H1 (cell line): Measurements from ENCODE around the gene PCNX1. TPM values are rescaled to one million over a fixed set of nuclear protein-coding genes. Genes with fewer than 3 reads are reported as not detected.

Experiments used
- CTCF ChIA-PET: fragments of 300-600 bp; sonication (Branson Sonifier 250); formaldehyde crosslinking; loops from one replicate; lab custom pipeline; 2021; ENCODE audit not compliant: partially characterized antibody; lab: Charles Lee
- POLR2A ChIA-PET: fragments of 300-600 bp; sonication (Branson Sonifier 250); formaldehyde crosslinking; loops from one replicate; lab custom pipeline; 2021; ENCODE audit warnings: inconsistent platforms; ENCODE audit not compliant: partially characterized antibody; lab: Charles Lee
- DNase-seq, 2 experiments: peaks; one replicate each; pipeline versions ENCODE4 v3.0.0 to v3.0.0-alpha.2; 2010 to 2022; ENCODE audit warnings: low spot score in 2 of 2, low read depth in 1 of 2, mixed read lengths in 1 of 2
- FAIRE-seq: peaks from 2 replicates; lab custom pipeline; 2011; peaks lifted over from hg19 to GRCh38; lab: Jason Lieb, UNC
- H2AFZ ChIP-seq: 2 replicates; pipeline ENCODE4 v1.8.1; 2012; ENCODE audit warnings: low read length, inconsistent platforms
- H2AK5ac ChIP-seq: 2 replicates; pipeline ENCODE4 v1.6.1; 2013; ENCODE audit warnings: low read depth, low read length
- H2BK120ac ChIP-seq: replicated peaks from 2 replicates; pipeline ENCODE3; 2013; ENCODE audit warnings: low read depth, low read length, inconsistent platforms
- H2BK12ac ChIP-seq: 2 replicates; pipeline ENCODE4 v1.6.1; 2013; ENCODE audit warnings: low read depth, low read length
- H2BK15ac ChIP-seq: 2 replicates; pipeline ENCODE4 v1.6.1; 2013; ENCODE audit warnings: low read length
- H2BK20ac ChIP-seq: 2 replicates; pipeline ENCODE4 v1.6.1; 2013; ENCODE audit warnings: low read length
- H2BK5ac ChIP-seq: 2 replicates; pipeline ENCODE4 v1.6.1; 2013; ENCODE audit warnings: low read depth, low read length
- H3K14ac ChIP-seq: 2 replicates; pipeline ENCODE4 v1.6.1; 2013; ENCODE audit warnings: inconsistent platforms; ENCODE audit not compliant: insufficient read length
- H3K18ac ChIP-seq: 2 replicates; pipeline ENCODE4 v1.6.1; 2013; ENCODE audit warnings: low read length; ENCODE audit errors: extremely low read depth
- H3K23ac ChIP-seq: 2 replicates; pipeline ENCODE4 v1.6.1; 2013; ENCODE audit warnings: inconsistent platforms; ENCODE audit not compliant: insufficient read length
- H3K23me2 ChIP-seq: 2 replicates; pipeline ENCODE4 v1.6.1; 2013; ENCODE audit warnings: low read depth, low read length
- H3K27ac ChIP-seq: 2 replicates; pipeline ENCODE4 v1.6.1; 2011; ENCODE audit warnings: low read depth, low read length, inconsistent platforms
- H3K27me3 ChIP-seq, 4 experiments: replicated peaks in 1 of 4; 1 replicate in 1 of 4; 2 replicates in 3 of 4; pipeline versions ENCODE4 v1.6.1 to v1.8.1; 2011 to 2013; ENCODE audit warnings: low read length in 3 of 4, mild to moderate bottlenecking in 3 of 4, inconsistent platforms in 2 of 4, mixed read lengths in 2 of 4, moderate library complexity in 1 of 4; ENCODE audit not compliant: control insufficient read depth in 3 of 4, insufficient read depth in 3 of 4; ENCODE audit errors: extremely low read depth in 1 of 4
- H3K36me3 ChIP-seq, 4 experiments: 2 replicates each; pipeline versions ENCODE4 v1.6.1 to v1.8.1; 2011 to 2013; ENCODE audit warnings: mild to moderate bottlenecking in 4 of 4, low read length in 3 of 4, moderate library complexity in 2 of 4, control low read depth in 1 of 4, inconsistent platforms in 1 of 4; ENCODE audit not compliant: insufficient read depth in 4 of 4, control insufficient read depth in 2 of 4
- H3K4ac ChIP-seq: replicated peaks from 2 replicates; pipeline ENCODE3; 2013; ENCODE audit warnings: low read length, low read depth, mixed read lengths, inconsistent platforms; ENCODE audit not compliant: insufficient read length
- H3K4me1 ChIP-seq, 4 experiments: replicated peaks in 1 of 4; 1 replicate in 1 of 4; 2 replicates in 3 of 4; pipeline versions ENCODE4 v1.6.1 to v1.8.1; 2011 to 2013; ENCODE audit warnings: low read length in 3 of 4, inconsistent platforms in 2 of 4, mixed read lengths in 1 of 4; ENCODE audit not compliant: insufficient read depth in 4 of 4, control insufficient read depth in 3 of 4
- H3K4me2 ChIP-seq, 2 experiments: 2 replicates each; pipeline versions ENCODE4 v1.6.1 to v1.8.1; 2011 to 2013; ENCODE audit warnings: low read depth in 2 of 2, low read length in 2 of 2, control low read depth in 1 of 2, inconsistent platforms in 1 of 2, mild to moderate bottlenecking in 1 of 2; ENCODE audit not compliant: insufficient read depth in 1 of 2
- H3K4me3 ChIP-seq, 4 experiments: fragments of 200-600, 300-600 bp in 1 of 4; sonication (generic), shearing (Covaris generic), sonication (Bioruptor Twin) in 1 of 4; 2 replicates each; pipeline versions ENCODE4 v1.5.1 to v1.8.1; 2011 to 2016; ENCODE audit warnings: low read length in 4 of 4, low read depth in 3 of 4, control low read depth in 2 of 4, inconsistent platforms in 2 of 4, mild to moderate bottlenecking in 2 of 4, mixed read lengths in 1 of 4, moderate library complexity in 1 of 4; ENCODE audit not compliant: insufficient read depth in 2 of 4; ENCODE audit errors: extremely low read depth in 1 of 4
- H3K56ac ChIP-seq: replicated peaks from 2 replicates; pipeline ENCODE3; 2013; ENCODE audit warnings: low read depth, mild to moderate bottlenecking, mixed read lengths, low read length, inconsistent platforms; ENCODE audit not compliant: insufficient read length
- H3K79me1 ChIP-seq: 2 replicates; pipeline ENCODE4 v1.6.1; 2013; ENCODE audit warnings: low read depth, low read length, control low read depth
- H3K79me2 ChIP-seq, 2 experiments: 2 replicates each; pipeline versions ENCODE4 v1.6.1 to v1.8.1; 2012 to 2013; ENCODE audit warnings: low read length in 2 of 2, mild to moderate bottlenecking in 2 of 2, inconsistent platforms in 1 of 2; ENCODE audit not compliant: insufficient read depth in 2 of 2, control insufficient read depth in 1 of 2
- H3K9ac ChIP-seq, 4 experiments: replicated peaks in 1 of 4; 1 replicate in 1 of 4; 2 replicates in 3 of 4; pipeline versions ENCODE4 v1.6.1 to v1.8.1; 2011 to 2013; ENCODE audit warnings: low read depth in 3 of 4, low read length in 3 of 4, control low read depth in 2 of 4, mild to moderate bottlenecking in 2 of 4, moderate library complexity in 2 of 4, inconsistent platforms in 1 of 4; ENCODE audit errors: extremely low read depth in 1 of 4
- H3K9me3 ChIP-seq, 2 experiments: 2 replicates each; pipeline versions ENCODE4 v1.6.1 to v1.8.1; 2012 to 2013; ENCODE audit warnings: mild to moderate bottlenecking in 2 of 2, moderate library complexity in 2 of 2, control low read depth in 1 of 2, inconsistent platforms in 1 of 2, low read depth in 1 of 2, low read length in 1 of 2, mixed read lengths in 1 of 2; ENCODE audit not compliant: insufficient read depth in 2 of 2
- H4K20me1 ChIP-seq, 2 experiments: replicated peaks in 1 of 2; 2 replicates each; pipeline versions ENCODE3 to v1.8.1; 2011 to 2013; ENCODE audit warnings: inconsistent platforms in 2 of 2, low read length in 2 of 2, mild to moderate bottlenecking in 1 of 2; ENCODE audit not compliant: insufficient read depth in 2 of 2, control insufficient read depth in 1 of 2
- H4K5ac ChIP-seq: 2 replicates; pipeline ENCODE4 v1.6.1; 2013; ENCODE audit warnings: low read length, low read depth, mixed read lengths, inconsistent platforms; ENCODE audit not compliant: insufficient read length
- H4K8ac ChIP-seq: 2 replicates; pipeline ENCODE4 v1.8.0; 2013; ENCODE audit warnings: mild to moderate bottlenecking, moderate library complexity, low read length, inconsistent platforms; ENCODE audit not compliant: insufficient read depth; ENCODE audit errors: extremely low read depth
- H4K91ac ChIP-seq: replicated peaks from 2 replicates; pipeline ENCODE3; 2013; ENCODE audit warnings: low read length, mixed read lengths, inconsistent platforms; ENCODE audit not compliant: insufficient read length
- YY1 ChIP-seq: IDR thresholded peaks from 2 replicates; pipeline ENCODE4 v1.6.1; 2011; ENCODE audit warnings: low read depth, mild to moderate bottlenecking, low read length
- WGBS, 2 experiments: shearing (Covaris generic) in 1 of 2; methylation state at CpG; one replicate each; pipeline versions ENCODE4 v1.1.6 to v1.1.7; 2013 to 2015; ENCODE audit warnings: low lambda C conversion rate in 2 of 2, mixed read lengths in 2 of 2, inconsistent platforms in 1 of 2, low coverage in 1 of 2, missing lambda C conversion rate in 1 of 2; ENCODE audit not compliant: insufficient replicate concordance in 2 of 2, insufficient coverage in 1 of 2, insufficient read length in 1 of 2; ENCODE audit errors: extremely low coverage in 1 of 2, missing lambda C conversion rate in 1 of 2; 5-methylcytosine and 5-hydroxymethylcytosine counted together
- polyA plus RNA-seq, 7 experiments: library from polyadenylated mRNA; depleted of rRNA in 3 of 7; stranded (reverse) in 5 of 7; unstranded in 2 of 7; fragments of >200 nt in 5 of 7; fragments of 200-250 nt in 2 of 7; gene quantifications; 1 replicate in 5 of 7; 2 replicates in 1 of 7; 4 replicates in 1 of 7; pipeline versions ENCODE4 v1.2.1 to v1.2.3, GENCODE V29; 2011 to 2013; ENCODE audit warnings: missing spikeins in 2 of 7, mixed read lengths in 2 of 7
- total RNA-seq: library from RNA; stranded (reverse); fragmentation: NEBNext Ultra II Directional; extraction: Animal tissue kit (Norgen Biotek cat#: 25700); gene quantifications from 2 replicates; pipeline ENCODE4 v1.2.1, GENCODE V29; 2021

The PCNX1 gene
- total and polyA plus RNA-seq, 2 of the 8 experiments (the other 6 are each of a cell fraction or from before 2014, with no cell fraction given), result 37.7 to 53.2 TPM

DNA sequence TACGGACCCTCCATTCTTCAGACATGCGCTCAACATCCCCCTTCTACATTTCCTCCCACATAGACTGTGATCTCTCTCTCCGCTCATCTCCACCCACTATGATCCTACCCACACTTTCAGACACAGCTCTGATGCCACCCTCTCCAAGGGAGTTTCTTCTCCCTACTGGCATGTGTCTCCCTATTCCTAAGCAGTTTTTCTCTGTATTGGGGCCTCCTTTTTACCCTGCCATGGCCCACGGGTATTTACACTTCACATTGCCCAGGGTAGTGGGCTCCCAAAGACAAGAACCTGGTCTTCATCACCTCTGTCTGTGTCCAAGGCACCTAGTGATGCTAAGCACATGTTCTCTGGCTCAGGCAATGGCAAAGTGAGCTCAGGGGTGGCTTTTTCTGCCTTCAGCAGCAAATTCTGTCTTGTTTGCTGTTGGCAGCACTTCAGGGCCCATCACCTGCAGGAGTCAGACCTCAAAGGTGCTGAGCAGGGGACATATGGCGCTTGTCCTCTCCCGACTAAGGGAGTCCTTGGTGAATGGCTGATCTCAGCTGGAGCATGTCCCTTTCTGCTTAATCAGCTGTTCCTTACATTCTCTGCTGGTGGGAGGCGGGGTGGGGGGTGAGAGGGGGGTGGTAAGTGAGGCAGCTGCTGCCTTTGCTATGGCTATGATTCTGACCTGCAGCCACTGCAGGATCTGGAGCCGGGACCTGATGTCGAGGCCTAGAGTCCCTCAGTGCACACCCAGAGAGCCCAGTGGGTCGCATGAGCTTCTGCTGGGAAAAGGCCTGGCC lies 256.8 kb downstream of the PCNX1 start:
- DNase-seq, result no peak
- no peak for TF ChIP-seq YY1

More for the DNA sequence above, 256.8 kb downstream of the PCNX1 start:
- Histone ChIP-seq H3K4me2 (no peak overlapping the region), H2AFZ (no peak overlapping the region; the same call in 1 of the 2 replicates), H4K8ac (no peak overlapping the region), H2BK12ac (no peak overlapping the region), H3K9me3 (no peaks in the 10 kb centered on the region), H3K9ac (no peak overlapping the region), H4K5ac (no peak overlapping the region), H3K79me1 (no peaks in the 10 kb centered on the region), H3K27ac (no peak overlapping the region), H2BK15ac (no peak overlapping the region), H3K23ac (no peak overlapping the region), H2BK20ac (no peak overlapping the region), H3K18ac (no peak overlapping the region), H3K23me2 (no peaks in the 10 kb centered on the region), H4K20me1 (no peaks in the 10 kb centered on the region), H3K56ac (no peak overlapping the region), H3K79me2 (no peaks in the 10 kb centered on the region), H3K36me3 (no peaks in the 10 kb centered on the region), H4K91ac (no peak overlapping the region), H3K4me3 (no peak overlapping the region), H3K4me1 (no peaks in the 10 kb centered on the region), H2AK5ac (no peak overlapping the region), H2BK120ac (no peak overlapping the region), H3K4ac (no peak overlapping the region), H2BK5ac (no peak overlapping the region), H3K27me3 (no peaks in the 10 kb centered on the region), H3K14ac (no peak overlapping the region)
- FAIRE-seq, result no peak
- 82 to 100% methylated on average over 1 to 8 of the region's 10 CpGs for WGBS, 2 experiments
- ChIA-PET CTCF (interaction anchor here (0.7 to 1.9 kb wide), 5 partner anchors 11 to 164 kb away, joined by 3 to 7 read pairs (median 4); no protein-coding TSS in a partner anchor), POLR2A (no interaction called here)
